Measurements from ENCODE around the gene ATP5IF1. TPM values are rescaled to one million over a fixed set of nuclear protein-coding genes. Genes with fewer than 3 reads are reported as not detected.

The ATP5IF1 gene
- total and polyA plus RNA-seq, 9 of the 15 experiments (the other 6 are each of a cell fraction or from before 2014, with no cell fraction given), result 292 to 1,422 (median 388) TPM

DNA sequence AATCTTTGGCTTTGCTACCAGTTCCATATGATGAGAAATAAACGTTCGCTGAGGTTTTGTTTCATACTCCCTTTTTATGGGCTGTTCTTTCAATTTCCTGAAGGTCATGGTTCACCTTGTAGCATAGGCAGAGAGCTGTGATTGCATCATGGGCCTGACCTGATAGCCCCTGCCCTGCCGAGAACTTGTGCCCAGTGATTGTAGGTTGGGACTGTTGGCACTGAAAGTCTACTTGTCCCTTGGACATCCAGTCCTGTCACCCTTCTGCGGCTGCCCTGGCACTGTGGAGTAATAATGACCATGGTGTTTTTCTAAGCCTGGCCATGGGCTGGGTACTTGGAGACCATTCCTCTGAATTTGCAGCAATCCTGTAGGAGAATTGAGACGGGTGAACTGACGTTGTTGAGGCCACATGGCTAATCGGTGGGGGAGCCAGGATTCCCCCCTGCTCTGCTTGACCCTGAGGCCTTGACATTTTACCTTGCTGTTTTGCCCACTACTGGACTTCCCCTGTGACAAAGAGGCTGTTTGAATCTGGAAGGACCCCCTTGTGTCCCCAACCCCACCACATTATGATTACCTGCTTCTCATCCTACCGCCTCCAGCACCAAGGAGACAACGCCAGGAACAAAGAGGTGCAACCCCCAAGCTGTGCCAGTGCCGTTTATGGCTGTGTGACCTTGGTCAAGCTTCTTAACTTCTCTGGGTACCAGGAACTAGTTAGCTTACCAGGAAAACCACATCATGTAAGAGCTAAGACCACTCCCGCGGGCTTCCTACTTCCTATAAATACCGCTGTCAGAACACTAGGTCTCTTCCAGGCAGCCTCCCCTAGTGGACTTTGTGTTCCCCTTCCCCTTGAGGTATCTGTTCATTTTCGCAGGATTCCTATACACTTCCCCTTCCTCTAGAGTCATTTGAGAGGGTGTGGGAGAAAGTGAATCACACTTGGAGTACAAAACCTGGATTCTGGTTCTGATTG, 46.8 kb downstream of the ATP5IF1 start (continued):
- TF ChIP-seq NR0B1 (IDR thresholded peaks at IDR 0.05; ENCODE audit: partially characterized antibody) (peak; percentile 47), NUFIP1 (IDR thresholded peaks at IDR 0.05; ENCODE audit: partially characterized antibody) (no peak), PRPF4 (IDR thresholded peaks at IDR 0.05; ENCODE audit: insufficient read depth, low read depth, low read length, poor library complexity, severe bottlenecking) (no peak), E2F4 (CRISPR knock-in tag; IDR thresholded peaks at IDR 0.05; ENCODE audit: low read depth) (no peak), CREBBP (IDR thresholded peaks at IDR 0.05; ENCODE audit: low read depth, low read length) (no peak), KDM1A (IDR thresholded peaks at IDR 0.05) (no peak), STAT6 (CRISPR knock-in tag; IDR thresholded peaks at IDR 0.05) (no peak), SETDB1 (IDR thresholded peaks at IDR 0.05; ENCODE audit: low read length) (no peak), BACH1 (tag; IDR thresholded peaks at IDR 0.05) (no peak), ZNF699 (CRISPR knock-in tag; IDR thresholded peaks at IDR 0.05; ENCODE audit: insufficient replicate concordance) (no peak), ZBTB49 (CRISPR knock-in tag; IDR thresholded peaks at IDR 0.05; ENCODE audit: borderline replicate concordance) (no peak)
- TF ChIP-seq, protein P1, sequence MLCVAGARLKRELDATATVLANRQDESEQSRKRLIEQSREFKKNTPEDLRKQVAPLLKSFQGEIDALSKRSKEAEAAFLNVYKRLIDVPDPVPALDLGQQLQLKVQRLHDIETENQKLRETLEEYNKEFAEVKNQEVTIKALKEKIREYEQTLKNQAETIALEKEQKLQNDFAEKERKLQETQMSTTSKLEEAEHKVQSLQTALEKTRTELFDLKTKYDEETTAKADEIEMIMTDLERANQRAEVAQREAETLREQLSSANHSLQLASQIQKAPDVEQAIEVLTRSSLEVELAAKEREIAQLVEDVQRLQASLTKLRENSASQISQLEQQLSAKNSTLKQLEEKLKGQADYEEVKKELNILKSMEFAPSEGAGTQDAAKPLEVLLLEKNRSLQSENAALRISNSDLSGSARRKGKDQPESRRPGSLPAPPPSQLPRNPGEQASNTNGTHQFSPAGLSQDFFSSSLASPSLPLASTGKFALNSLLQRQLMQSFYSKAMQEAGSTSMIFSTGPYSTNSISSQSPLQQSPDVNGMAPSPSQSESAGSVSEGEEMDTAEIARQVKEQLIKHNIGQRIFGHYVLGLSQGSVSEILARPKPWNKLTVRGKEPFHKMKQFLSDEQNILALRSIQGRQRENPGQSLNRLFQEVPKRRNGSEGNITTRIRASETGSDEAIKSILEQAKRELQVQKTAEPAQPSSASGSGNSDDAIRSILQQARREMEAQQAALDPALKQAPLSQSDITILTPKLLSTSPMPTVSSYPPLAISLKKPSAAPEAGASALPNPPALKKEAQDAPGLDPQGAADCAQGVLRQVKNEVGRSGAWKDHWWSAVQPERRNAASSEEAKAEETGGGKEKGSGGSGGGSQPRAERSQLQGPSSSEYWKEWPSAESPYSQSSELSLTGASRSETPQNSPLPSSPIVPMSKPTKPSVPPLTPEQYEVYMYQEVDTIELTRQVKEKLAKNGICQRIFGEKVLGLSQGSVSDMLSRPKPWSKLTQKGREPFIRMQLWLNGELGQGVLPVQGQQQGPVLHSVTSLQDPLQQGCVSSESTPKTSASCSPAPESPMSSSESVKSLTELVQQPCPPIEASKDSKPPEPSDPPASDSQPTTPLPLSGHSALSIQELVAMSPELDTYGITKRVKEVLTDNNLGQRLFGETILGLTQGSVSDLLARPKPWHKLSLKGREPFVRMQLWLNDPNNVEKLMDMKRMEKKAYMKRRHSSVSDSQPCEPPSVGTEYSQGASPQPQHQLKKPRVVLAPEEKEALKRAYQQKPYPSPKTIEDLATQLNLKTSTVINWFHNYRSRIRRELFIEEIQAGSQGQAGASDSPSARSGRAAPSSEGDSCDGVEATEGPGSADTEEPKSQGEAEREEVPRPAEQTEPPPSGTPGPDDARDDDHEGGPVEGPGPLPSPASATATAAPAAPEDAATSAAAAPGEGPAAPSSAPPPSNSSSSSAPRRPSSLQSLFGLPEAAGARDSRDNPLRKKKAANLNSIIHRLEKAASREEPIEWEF (CRISPR knock-in tag; IDR thresholded peaks at IDR 0.05), result no peak

Data from K562 (cell line).